ENCODE measurements around the gene TRANK1. TPM values are rescaled to one million over a fixed set of nuclear protein-coding genes. Genes with fewer than 3 reads are reported as not detected.

Gene TRANK1
- total RNA-seq, 1 experiment from 2014 or later = 1.1 TPM

- TF ChIP-seq SRF (IDR thresholded peaks at IDR 0.05; ENCODE audit: low read depth) (no peak), POLR2A (IDR thresholded peaks at IDR 0.05; ENCODE audit: borderline replicate concordance, extremely low read depth, insufficient read depth, insufficient read length) (no peak), YY1 (IDR thresholded peaks at IDR 0.05; ENCODE audit: extremely low read depth, insufficient replicate concordance, low read depth, low read length) (no peak), ZFX (IDR thresholded peaks at IDR 0.05) (no peak), EGR1 (IDR thresholded peaks at IDR 0.05; ENCODE audit: low read depth) (no peak)
- TF ChIP-seq, protein P1, sequence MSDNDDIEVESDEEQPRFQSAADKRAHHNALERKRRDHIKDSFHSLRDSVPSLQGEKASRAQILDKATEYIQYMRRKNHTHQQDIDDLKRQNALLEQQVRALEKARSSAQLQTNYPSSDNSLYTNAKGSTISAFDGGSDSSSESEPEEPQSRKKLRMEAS (IDR thresholded peaks at IDR 0.05) = no peak
- TF ChIP-seq, protein P2, sequence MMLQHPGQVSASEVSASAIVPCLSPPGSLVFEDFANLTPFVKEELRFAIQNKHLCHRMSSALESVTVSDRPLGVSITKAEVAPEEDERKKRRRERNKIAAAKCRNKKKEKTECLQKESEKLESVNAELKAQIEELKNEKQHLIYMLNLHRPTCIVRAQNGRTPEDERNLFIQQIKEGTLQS (IDR thresholded peaks at IDR 0.05) = no peak
- Histone ChIP-seq H3K27me3 (ENCODE audit: insufficient read depth, low read length) (no peaks in the 10 kb centered on the region), H3K9ac (ENCODE audit: low read length) (no peak overlapping the region), H3K4me3 (replicated peaks in 1 of 2; ENCODE audit: low read depth in 1 of 2, low read length in 2 of 2) (no peak overlapping the region), H2AFZ (ENCODE audit: low read depth, low read length, poor library complexity, severe bottlenecking) (peak overlapping the region; percentile 59), H3K4me1 (ENCODE audit: control insufficient read depth in 1 of 2, insufficient read depth in 2 of 2, low read length in 2 of 2) (peaks cover 0 to 8% of the 10 kb centered on the region in 2 experiments; a peak in 2 of 4 replicates), H4K20me1 (ENCODE audit: insufficient read depth) (no peaks in the 10 kb centered on the region), H3K4me2 (ENCODE audit: low read length) (peak overlapping the region; percentile 13; the same call in 1 of the 2 replicates), H3K27ac (ENCODE audit: low read depth, low read length) (no peak overlapping the region), H3K36me3 (ENCODE audit: control insufficient read depth in 1 of 2, insufficient read depth in 2 of 2, low read length in 2 of 2) (no peaks in the 10 kb centered on the region), H3K79me2 (ENCODE audit: insufficient read depth, low read length) (no peaks in the 10 kb centered on the region), H3K9me2 (ENCODE audit: insufficient read depth) (no peaks in the 10 kb centered on the region), H3K9me3 (ENCODE audit: control insufficient read depth in 1 of 2, insufficient read depth in 1 of 2, low read depth in 1 of 2, low read length in 2 of 2) (no peaks in the 10 kb centered on the region)
- ChIA-PET POLR2A (interaction anchor here (1.1 to 1.6 kb wide), 2 partner anchors 10 to 35 kb away, joined by 3 to 8 read pairs; partner anchors contain the start of genes EPM2AIP1 and MLH1), RAD21 (ENCODE audit: low non-redundant PET in 1 of 2, low total read pairs in 2 of 2, uncharacterized antibody in 2 of 2, unreplicated experiment in 2 of 2) (interaction anchor here in 1 of 2 experiments (1.0 to 1.4 kb wide), 2 partner anchors 34 to 166 kb away, joined by 3 read pairs; no protein-coding TSS in a partner anchor), CTCF (interaction anchor here (0.6 to 2.4 kb wide), 22 partner anchors 9 to 965 kb away, joined by 3 to 19 read pairs (median 4); partner anchors contain the start of genes EPM2AIP1 and MLH1)
- no TSS peak for BruUV-seq (replicated peaks)
- DNase-seq (ENCODE audit: low read depth, low spot score) (no peak), ATAC-seq (no peak)
- intact Hi-C loops (cut with micrococcal nuclease) = loop anchor here (2.0 to 10.0 kb wide), 3 partner anchors 143 to 229 kb away; no protein-coding TSS in a partner anchor
Observed at GRCh38 chr3:36957862-36958686, 13.2 kb upstream of the TRANK1 start.

DNA sequence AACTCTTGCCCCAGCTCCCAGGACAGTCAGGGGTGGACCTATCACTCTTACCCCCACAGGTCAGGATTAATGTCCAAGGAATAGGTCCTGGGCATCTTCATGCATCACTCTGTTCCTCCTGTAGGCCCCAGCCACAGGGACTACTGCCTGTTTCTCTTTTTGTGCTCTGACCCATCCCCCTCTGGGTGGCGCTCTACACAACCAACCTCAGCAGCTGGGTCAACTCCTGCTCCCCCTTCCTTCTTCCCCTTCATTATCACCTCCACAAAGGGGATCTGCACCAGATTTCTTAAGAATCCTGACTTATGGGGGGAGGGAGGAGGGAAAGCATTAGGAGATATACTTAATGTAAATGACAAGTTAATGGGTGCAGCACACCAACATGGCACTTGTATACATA lies 12.2 kb upstream of the TRANK1 start:
- Histone ChIP-seq H4K20me1 (ENCODE audit: insufficient read depth) (no peaks in the 10 kb centered on the region), H2AFZ (ENCODE audit: low read depth, low read length, poor library complexity, severe bottlenecking) (no peak overlapping the region), H3K4me3 (replicated peaks in 1 of 2; ENCODE audit: low read depth in 1 of 2, low read length in 2 of 2) (no peak overlapping the region), H3K27ac (ENCODE audit: low read depth, low read length) (no peak overlapping the region), H3K9ac (ENCODE audit: low read length) (no peak overlapping the region), H3K4me1 (ENCODE audit: control insufficient read depth in 1 of 2, insufficient read depth in 2 of 2, low read length in 2 of 2) (peaks cover 0 to 8% of the 10 kb centered on the region in 2 experiments; a peak in 2 of 4 replicates), H3K36me3 (ENCODE audit: control insufficient read depth in 1 of 2, insufficient read depth in 2 of 2, low read length in 2 of 2) (no peaks in the 10 kb centered on the region), H3K9me2 (ENCODE audit: insufficient read depth) (no peaks in the 10 kb centered on the region), H3K9me3 (ENCODE audit: control insufficient read depth in 1 of 2, insufficient read depth in 1 of 2, low read depth in 1 of 2, low read length in 2 of 2) (no peaks in the 10 kb centered on the region), H3K4me2 (ENCODE audit: low read length) (no peak overlapping the region), H3K79me2 (ENCODE audit: insufficient read depth, low read length) (no peaks in the 10 kb centered on the region), H3K27me3 (ENCODE audit: insufficient read depth, low read length) (no peaks in the 10 kb centered on the region)
- BruUV-seq (replicated peaks) = no TSS peak
- POLR2A ChIA-PET = interaction anchor here (1.1 kb wide), 1 partner anchor 9 kb away, joined by 3 read pairs; no protein-coding TSS in a partner anchor
- TF ChIP-seq CTCF (IDR thresholded peaks at IDR 0.05 in 2 of 3, conservative IDR thresholded peaks at IDR 0.05 in 1 of 3; ENCODE audit: borderline replicate concordance in 1 of 3, insufficient read depth in 1 of 3, low read depth in 2 of 3, low read length in 2 of 3) = peak in 2 of 3 experiments; percentile 11 to 34; a peak in 2 of 6 replicates
- TF ChIP-seq CEBPB (IDR thresholded peaks at IDR 0.05; ENCODE audit: low read depth) = no peak
- no peak for ATAC-seq
- RAD21 ChIA-PET (ENCODE audit: low non-redundant PET in 1 of 2, low total read pairs in 2 of 2, uncharacterized antibody in 2 of 2, unreplicated experiment in 2 of 2) = no interaction called here
- no peak for DNase-seq (ENCODE audit: low read depth, low spot score)
- CTCF ChIA-PET = interaction anchor here (0.6 to 2.3 kb wide), 5 partner anchors 35 to 966 kb away, joined by 3 to 14 read pairs (median 8); partner anchors contain the start of genes EPM2AIP1 and MLH1
- intact Hi-C loops (cut with micrococcal nuclease) = loop anchor here (5.0 to 10.0 kb wide), 2 partner anchors 142 to 215 kb away; no protein-coding TSS in a partner anchor
